GM18520 (cell line): ENCODE data around the gene NAA40.

Source experiments
- ATAC-seq: cut with Tn5 transposase; IDR thresholded peaks from one replicate; pipeline ENCODE4 v1.9.1; 2021; ENCODE audit not compliant: unreplicated experiment

NAA40 gene

DNA sequence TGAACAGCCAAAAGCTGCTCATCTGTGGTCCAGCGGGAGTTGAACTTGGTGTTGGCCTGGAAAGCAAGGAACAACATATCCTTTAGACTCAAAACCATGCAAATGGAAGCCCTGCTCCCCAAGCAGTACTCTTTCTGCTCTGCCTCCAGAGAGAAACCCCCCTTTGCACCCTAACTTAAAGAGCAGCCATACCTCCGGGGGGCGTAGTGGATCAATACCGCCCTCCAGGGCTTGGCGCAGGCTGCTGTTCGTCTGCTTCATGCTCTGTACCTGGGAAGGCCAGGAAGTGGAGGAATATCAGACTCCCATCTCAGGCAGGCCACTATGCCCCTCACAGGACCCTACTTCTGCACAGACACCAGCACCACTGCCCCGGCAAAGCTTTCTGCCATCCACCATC is 26.1 kb upstream of the NAA40 start:
- no peak for ATAC-seq

DNA sequence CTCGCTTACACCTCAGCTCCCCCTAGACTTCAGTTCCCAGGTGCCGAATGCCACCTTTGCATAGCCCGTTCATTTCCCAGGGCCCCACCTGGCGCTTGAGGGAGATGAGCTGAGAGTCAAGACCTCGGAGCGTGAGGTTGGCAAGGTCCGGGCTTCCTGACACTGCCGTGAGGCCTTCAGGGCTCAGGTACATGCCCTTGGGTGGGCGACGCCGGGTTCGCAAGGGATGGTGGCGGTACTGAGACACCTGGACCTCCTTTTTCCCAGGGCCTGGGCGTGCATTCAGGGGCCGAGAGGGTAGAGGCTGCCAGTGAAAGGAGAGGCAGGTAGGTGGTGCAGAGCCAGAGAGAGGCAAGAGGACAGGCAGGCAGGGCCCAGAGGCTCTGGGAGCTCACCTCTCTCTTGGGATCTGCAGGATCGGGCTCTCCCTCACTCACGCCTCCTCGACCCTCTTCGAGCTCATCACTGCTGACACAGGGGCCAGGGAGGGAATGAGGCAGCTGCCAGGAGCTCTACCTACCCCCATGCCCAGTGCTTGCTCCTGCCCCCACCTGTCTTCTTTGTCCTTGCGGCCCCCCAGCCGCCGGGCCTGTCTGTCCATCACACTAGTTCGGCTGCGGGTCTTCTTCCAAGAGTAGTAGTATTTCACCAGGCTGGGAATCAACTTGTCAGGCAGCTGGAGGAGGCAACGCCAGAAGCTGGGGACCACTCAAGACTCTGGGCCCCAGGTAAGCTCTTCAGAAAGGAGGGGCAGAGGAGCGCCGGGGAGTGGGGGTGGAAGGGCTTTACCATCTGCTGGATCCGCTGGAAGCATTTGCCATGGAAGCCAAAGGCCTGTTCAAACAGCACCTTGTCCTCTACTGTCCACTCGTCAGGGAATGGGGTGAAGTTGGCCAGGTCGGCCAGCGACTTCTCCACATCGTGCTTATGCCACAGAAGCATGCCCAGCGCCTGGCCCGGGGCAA is 24.7 kb upstream of the NAA40 start:
- no peak for ATAC-seq

DNA sequence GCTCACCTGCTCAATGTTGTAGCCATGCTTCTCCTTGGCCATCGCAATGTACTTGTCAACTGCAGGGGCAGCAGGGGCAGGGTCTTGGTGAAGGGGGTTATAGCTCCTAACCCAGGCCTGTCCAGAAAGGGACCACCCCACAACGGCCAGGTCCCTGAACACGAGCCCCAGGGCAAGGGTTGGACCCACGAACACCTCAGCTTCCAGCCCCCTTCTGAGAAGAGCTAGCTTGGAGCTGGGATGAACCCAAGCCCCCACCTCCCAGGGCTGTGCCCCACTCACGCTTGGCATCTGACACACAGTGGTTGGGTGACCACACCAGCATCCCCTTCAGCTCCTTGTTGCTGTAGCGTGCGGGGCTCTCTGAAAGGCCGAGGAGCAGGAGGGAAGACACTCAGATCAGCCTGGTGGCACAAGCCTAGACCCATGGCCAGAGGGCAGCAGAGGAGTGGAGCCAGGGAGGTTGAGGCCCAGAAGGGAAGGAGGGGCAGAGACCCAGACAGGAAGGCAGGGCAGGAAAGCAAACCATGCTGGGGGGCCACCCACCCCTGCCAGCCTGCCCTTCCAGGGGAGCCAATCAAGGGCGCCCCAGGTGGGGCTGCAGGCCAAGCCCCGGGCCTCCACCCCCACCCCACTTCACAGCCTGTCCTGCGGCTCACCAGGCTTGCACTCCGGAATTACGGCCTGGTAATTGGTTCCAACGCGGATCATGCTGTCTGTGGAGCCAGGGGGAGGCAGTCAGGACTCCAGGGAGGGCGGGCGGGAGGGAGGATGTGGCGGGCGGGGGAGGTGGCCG is 23.7 kb upstream of the NAA40 start:
- no peak for ATAC-seq

DNA sequence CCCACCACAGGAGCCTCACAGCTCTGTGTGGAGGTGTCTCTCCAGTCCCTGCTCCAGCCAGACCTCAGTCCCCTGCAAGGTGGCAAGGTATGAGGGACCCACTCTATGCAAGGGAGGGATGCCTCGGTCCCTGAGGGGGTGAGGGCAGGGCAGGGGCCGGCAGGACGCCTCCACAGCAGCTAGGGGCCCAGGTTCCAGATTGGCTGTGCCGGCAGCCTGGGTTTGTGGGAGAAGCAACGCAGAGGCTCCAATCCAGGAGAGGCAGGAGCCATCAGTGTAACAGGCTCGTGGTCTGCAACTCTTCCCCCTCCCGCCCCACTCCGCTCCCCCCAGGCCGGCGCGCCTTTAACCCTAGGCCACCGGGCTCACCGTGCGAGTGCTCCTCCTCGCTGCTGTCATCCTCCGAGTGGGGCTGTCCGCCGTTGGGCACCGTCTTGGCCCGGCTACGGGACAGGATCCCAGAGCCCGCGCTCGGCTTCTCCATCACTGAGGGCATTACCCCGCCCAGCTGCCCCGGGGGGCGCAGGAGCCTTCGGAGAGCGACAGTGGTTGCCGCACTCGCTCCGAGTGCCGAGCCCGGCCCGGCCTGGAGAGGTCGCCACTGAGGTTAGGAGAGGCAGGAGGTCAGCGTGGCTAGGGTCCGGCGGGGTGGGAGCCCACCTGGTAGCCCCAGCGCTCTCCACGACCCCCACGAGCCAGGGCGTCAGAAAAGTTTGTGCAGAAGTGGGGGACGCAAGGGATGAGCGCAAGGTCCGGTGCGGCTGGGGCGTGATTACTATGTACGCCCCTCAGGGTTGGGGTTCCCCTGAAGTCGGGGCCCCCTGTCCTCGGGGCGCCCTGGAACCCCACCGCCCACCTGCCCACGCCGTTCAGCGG is 22.6 kb upstream of the NAA40 start:
- no peak for ATAC-seq

DNA sequence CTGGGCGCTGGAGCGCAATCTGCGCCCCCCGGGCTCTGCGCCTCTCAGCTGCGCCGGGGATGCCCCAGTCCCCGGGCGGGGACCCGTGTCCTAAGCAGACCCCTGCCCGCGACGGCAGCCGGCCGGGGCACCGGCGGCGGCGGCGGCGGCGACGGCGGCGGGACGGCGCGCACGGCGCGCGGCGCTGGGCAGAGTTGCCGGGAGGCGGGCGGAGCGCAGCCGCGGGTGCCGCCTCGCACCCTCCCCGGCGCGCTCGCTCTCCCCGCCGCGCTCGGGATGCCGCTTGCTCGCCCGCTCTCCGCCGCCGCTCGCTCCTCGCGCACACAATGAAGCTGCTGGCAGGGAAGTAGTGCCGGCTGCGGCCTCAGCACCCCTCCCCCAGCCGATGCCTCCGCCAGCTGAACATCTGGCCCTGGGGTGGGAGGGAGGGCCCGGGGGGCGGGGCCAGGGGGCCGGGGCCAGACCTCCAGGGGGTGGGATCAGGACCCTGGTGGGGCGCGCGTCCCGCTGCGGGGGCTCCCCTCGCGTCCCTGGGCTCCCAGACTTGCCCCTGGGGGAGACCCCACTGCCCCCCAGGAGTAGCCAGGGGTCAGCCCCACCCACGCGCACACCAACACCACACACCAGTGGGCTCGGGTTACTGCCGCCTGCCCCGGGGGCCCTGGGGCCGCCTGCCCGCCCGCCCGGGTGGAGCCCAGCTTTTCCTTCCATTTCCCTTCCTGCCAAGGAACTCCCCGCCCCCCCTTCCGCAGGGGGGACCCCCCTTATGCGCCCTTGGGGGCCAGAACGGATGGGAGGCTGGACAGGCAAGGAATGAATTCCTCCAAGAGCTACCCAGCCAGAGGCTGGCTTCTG is 21.7 kb upstream of the NAA40 start, which contains the start of gene RCOR2:
RCOR2 (minus strand) TSS at position 328 of the 855 bp plus-strand sequence. CDS start 708 bp downstream, outside the sequence.
- ATAC-seq = no peak

DNA sequence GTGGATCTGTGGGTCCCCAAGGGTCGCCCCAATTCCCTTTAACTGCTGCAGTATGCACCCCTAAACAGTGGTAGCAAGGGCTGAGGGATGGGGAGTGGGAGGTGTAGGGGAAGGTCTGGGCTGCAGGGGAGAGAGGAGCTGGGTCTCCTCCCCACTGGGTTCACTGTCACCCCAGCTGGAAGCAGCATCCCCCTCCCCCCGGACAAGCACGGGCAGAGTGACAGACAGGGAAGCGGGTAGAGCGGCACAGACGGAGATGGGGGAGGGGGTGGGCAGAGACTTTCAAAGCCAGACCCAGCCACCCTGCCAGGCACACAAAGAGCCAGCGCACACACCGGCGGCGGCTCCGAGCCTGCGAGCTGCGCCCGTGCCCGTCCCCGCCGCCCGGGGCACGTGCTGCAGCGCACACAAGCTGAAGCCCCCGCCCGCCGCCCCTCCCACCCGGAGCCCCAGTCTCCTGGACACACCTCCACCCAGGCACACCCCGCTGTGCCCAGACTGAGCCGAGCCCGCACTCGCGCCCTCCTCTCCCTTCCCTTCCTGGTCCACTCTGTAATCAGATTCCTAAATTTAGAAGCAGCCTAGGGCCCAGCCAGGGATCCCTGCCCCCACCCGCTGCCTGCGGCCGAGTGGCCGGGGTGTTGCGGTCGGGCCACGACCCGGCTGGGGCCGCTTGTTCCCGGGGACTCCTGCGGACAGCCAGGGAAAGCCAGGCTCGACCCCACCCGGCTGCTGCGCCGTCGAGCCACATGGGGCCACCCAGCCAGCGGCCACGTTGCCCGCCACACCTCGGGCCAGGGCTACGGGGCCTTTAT is 20.9 kb upstream of the NAA40 start:
- ATAC-seq = no peak

DNA sequence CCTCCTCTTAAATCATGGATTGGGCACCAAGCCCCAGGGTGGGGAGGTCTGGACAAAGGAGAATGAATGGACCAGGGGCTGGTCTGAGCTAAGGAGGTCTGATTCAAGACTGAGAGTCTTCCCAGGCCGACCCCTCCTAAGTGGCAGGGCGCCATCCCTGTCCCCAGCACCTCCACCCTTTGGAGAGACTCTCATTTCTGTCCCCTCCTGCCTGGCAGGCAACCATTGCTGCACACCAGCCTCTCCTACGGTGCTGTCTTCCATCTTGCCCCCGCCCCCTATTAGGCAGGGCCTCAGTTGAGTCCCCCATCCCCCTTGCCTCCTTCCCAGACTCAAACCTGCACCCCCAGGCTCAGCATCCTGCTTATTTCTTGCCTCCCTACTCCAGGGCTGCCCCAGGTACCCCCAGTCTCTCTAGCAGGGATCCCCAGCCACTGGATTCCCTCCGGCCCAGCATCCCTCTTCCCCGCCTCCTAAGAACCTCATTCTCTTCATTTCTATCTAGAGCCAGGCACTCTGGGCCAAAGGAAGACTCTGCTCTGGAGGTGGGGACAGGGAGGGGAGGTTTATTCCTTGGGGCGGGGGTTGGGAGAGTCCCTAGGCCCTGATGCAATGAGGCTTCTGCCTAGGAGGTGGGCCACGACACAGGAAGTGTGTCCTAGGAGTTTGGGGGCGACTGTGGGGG is 20.2 kb upstream of the NAA40 start:
- no peak for ATAC-seq

DNA sequence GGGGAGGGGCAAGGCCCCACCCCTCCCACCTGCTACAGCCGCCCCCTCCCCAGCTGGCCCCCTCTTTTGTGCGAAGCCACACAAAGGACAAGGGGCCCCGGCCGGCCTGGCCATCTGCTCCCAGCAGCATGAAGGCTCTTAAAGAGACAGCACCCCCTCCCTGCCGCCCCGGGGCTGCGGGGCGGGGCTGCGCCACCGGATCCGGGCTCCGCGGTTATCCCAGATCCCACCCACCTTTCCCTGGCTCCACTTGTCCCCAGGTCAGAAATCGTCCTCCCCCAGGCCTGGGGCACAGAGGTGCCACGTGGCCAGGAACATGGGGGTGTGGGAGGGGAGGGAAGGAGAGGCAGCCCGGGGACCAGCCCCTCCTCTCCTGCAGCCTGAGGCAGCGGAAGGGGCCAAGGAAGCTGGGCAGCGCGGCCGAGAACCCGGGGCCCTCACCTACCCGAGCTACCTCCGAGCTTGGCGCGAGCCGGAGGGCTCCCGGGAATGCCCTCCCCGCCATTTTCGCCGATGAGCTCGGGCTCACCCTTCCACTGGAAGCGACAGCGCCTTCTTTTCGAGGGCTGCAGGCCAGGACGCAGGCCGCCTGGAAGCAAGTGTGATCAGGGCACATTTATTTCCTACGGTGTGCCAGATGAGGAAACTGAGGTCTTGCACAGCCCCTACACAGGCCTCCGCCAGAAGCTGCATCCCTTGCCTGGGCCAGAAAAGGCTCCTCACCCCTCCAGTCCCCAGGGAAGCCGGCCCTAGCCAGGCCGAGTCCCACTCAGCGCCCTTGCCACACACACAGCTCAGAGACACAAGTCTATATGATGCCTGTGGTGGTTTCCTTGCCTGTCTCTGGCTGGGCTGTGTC is 19.3 kb upstream of the NAA40 start:
- no peak for ATAC-seq

DNA sequence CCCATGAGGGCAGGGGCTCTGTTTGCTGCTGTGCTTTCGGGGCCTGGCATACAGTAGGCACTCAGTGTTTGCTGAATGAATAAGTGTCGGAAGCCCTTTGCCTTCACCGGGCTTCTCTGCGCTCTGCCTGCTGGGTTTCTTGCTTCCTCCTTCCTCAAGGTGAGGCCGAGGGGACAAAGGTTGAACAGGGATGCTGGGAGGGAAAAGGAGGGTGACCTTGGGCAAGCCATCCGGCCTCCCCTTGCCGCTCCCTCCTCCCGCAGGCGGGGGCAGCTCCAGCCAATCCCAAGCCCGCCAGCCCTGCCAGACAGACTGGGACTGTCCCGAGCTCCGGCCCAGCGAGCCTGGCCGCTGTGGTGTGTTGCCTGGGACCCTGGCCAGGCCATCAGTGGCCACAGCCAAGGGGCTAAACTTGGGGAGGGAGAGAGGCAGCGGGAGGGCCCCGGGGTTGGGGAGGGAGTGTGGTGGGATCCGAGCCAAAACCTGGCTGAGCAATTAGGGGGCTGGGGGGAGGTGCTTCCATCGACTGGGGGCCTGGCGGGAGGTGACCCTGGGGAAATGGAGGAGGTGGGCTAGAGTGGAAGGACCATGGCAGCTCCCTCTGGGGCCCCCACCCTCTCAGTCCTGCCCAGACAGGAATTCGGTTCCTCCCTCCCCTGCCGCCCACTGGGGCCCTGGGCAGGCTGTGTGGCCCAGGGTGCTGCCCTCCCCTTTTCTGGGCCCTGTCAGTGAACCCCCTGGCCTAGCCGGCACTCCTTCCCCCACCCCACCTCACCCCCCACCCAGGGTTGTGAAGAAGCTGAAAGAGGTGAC is 18.5 kb upstream of the NAA40 start:
- ATAC-seq = no peak

DNA sequence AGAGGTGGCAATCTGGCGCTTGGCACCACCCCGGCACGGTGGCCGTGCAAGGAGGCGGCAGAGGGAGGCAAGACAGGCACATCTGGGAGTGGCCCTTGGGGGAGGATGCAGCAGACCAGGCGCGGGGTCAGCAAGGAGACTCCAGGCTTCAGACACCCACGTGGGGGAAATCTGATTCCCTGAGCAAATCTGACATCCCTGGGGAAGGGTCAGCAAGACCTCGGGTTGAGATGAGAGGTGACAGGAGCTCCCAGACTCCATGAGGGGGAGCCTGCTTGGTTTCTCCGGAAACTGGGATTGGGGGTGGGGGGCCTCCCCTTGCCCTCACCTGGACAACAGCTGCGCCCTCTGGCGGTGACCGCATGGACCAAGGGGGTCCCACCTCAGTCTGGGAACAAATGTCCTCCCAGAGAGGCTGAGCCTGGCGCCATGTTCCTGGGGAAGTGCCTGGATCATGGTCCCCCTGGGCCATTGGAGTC is 17.8 kb upstream of the NAA40 start:
- ATAC-seq = no peak

DNA sequence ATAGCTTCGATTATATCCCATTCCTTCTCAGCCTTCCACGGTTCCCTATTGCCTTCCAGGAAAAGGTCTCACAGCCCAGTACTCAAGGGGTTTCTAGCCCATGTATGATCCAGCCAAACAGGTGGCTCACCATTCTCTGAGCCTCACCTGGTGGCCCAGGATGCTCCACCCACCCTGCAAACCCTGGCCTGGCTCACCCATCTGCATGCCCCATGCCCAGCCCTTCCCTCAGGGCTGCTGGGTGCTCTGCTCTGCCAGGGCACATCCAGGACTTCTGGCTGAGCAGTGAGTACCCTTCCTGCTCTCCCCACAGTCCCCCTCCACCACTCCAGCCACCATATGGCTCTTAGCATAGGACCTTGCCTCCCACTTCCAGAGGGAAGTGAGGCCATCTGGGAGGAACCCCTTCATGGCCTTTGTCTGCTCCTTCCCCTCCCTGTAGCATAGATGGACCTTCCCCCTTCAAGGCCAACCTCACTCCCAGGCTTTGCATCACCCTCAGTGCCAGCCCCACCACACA is 16.1 kb upstream of the NAA40 start:
- no peak for ATAC-seq

DNA sequence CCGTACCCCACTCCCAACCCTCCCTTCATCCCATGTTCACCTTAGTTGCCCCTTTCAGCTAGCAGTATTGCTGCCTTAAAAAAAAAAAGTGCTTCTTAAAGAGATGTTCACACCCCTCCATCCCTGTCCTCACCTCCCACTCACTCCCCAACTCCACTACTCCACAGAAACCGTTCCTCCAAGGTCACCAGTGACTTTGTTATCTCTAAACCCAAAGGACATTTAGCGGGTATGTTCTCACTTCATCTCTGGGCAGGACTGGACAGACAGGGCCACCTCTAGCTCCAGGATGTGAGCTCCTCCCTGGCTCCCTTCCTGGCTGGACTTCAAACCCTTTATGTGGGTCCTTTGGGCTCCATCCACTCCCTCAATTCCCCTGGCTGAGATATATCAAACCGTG is 15.5 kb upstream of the NAA40 start:
- ATAC-seq = no peak

DNA sequence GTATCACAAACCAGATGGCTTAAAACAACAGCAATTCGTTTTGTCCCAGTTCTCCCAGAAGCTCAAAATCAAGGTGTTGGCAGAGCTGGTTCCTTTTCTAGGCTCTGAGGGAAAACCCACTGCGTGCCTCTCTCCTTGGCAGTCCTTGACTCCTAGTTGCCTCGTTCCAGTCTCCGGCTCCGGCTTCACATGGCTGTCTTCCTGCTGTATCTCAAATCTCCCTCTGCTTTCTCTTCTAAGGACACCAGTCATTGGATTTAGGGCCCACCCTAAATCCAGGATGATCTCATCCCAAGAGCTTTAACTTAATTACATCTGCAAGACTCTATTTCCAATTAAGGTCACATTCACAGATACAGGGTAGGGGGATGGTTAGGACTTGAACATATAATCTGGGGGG is 9.2 kb upstream of the NAA40 start:
- ATAC-seq = no peak

DNA sequence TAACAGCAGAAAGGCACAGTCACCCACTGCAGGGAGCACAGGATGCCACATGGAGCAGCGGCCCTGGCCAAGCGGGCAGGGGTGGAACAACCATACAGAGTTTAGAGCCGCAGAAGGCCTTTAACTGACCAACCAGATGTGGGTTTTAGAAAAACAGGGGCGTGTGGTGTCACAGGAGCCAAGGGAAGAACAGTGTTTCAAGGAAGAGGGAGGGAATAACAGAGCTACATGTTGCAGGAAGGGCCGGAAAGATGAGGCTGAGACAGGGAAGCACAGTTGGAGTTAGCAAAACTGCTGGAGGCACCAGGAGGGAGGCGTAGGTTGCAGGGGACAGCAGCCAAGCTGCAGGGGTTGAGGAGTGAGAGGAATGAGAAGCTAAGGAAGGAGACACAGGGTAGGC is 7.8 kb upstream of the NAA40 start:
- ATAC-seq = no peak

DNA sequence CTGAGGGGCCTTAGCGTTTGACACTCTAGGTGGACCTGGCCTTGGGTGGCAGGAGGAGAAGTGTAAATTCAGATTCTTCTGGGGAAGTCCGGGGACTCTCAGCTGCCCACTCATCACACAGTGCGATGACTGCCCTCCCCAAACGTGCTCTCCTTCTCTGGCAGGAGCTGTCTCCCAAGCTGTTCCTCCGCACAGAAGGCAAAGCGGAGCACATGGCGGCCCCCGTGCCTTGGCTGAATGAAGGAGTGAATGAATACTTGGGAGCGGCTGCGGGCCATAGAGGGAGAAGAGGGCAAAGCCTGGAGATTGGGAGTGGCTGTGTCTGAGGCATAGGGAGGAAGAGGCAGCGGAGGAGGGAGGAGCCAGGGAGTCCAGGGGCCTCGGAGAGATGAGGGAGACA is 6.9 kb upstream of the NAA40 start:
- ATAC-seq = no peak

DNA sequence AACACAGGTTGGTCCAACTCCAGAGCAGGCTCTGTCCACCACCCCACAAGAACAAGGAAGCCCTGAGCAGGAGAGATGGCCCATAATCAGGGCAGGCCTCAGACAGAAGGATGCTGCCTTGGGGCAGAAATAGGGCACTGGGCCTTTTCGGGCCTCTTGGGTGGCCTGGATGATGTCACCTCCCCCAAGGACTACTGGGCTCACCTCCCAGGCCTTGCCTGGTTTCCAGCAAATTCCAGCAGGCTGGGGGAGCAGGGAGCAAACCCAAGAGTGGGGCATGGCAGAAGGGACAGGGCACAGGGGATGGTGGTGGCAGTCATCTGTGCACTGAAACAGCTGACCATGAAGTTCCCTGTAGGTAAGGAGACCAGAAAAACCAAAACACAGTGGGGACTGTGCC is 5.3 kb upstream of the NAA40 start:
- ATAC-seq = no peak
